ENCODE measurements around the gene MCF2L2.
A peak's percentile ranks its signal among the peaks of the same experiment; 100 is the strongest.

Gene MCF2L2

DNA sequence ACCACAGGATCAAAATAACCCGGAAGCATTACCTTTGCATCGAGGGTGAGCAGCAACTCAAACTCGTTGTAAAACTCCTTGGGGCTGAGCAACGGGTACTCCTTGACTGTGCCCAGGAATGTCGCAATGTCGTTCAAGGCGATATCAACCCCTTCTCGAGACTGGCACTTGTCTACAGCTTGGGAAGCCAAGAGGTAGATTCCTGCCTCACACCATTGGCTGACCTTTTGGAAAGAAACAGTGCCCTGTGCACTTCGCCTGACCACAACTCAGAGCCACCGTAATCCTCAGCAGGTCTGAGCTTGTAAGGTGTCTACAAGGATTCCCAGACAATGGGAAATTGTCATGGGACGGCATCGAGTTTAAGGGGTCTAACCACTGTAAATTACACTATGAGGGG, 131.5 kb downstream of the MCF2L2 start:
- no peak overlapping the region for H3K4me3 ChIP-seq (ENCODE audit: control insufficient read depth, low read depth, low read length)
- DNase-seq (ENCODE audit: low read depth) = no peak
- TF ChIP-seq, protein P1, sequence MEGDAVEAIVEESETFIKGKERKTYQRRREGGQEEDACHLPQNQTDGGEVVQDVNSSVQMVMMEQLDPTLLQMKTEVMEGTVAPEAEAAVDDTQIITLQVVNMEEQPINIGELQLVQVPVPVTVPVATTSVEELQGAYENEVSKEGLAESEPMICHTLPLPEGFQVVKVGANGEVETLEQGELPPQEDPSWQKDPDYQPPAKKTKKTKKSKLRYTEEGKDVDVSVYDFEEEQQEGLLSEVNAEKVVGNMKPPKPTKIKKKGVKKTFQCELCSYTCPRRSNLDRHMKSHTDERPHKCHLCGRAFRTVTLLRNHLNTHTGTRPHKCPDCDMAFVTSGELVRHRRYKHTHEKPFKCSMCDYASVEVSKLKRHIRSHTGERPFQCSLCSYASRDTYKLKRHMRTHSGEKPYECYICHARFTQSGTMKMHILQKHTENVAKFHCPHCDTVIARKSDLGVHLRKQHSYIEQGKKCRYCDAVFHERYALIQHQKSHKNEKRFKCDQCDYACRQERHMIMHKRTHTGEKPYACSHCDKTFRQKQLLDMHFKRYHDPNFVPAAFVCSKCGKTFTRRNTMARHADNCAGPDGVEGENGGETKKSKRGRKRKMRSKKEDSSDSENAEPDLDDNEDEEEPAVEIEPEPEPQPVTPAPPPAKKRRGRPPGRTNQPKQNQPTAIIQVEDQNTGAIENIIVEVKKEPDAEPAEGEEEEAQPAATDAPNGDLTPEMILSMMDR (conservative IDR thresholded peaks at IDR 0.05; ENCODE audit: control insufficient read depth, insufficient read depth, low read depth, low read length) = no peak

DNA sequence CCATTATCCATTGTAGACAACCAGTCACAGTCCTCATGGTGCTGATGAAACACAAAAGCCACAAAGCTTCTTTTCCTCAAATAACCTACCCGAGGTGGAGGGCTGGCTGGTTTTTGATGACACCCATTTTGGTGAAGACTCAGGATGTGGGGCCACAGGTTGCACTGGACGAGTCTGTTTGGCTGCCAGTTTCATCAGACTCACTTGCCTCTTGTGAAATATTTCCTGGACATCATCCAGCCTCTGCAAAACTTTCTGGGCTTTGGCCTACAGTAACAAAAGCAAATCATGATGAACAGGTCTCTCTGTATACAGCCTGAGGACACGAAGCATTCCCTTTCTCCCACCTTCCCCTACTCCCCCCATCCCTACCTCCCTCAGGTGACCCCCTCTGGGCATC, 133.2 kb downstream of the MCF2L2 start:
- no peak overlapping the region for H3K4me3 ChIP-seq (ENCODE audit: control insufficient read depth, low read depth, low read length)
- TF ChIP-seq, protein P1 (conservative IDR thresholded peaks at IDR 0.05; ENCODE audit: control insufficient read depth, insufficient read depth, low read depth, low read length) = no peak
- DNase-seq (ENCODE audit: low read depth) = peak; percentile 98

DNA sequence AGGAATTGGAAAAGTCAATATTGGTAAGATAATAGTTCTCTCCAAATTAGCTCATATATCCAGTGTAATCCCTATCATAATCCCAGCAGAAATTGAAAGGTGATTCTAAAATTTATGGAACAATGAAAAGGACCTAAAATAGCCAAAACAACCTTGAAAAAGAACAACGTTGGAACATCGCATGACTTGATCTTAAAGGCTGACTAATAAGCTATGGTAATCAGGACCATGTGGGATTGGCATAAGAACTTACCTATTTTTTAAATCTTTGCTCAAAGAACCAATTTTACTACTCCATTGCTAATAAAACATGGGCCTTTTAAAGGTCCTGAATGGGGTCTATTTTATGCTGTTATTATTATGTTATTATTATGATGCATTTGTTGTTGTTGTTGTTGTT, 134.5 kb downstream of the MCF2L2 start:
- TF ChIP-seq, protein P1 (conservative IDR thresholded peaks at IDR 0.05; ENCODE audit: control insufficient read depth, insufficient read depth, low read depth, low read length) = no peak
- no peak overlapping the region for H3K4me3 ChIP-seq (ENCODE audit: control insufficient read depth, low read depth, low read length)
- peak; percentile 85 for DNase-seq (ENCODE audit: low read depth)

DNA sequence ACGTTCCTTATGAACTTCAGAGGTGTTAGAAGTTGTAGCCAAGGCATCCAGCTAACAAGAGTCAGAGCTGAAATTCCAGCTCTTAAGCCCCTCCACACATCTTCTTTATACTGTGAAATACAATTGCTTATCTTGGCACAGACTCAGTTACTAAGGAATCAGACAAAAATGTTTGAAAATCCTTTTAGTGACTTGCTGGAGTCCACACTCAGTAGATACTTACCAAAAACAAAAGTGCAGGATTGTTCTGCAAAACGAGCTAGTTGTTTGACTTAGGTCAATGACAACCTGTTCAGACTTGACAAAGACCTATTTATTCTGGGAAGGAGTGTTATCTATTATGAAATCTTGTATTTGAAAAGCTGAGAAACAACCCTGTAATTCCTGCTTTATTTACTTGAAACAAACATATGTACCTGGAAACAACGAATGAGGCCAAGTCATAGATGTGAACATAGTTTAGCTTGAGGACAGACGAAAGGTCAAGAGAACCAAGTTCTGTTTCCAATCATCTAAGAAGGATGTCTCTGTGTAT, 136.9 kb downstream of the MCF2L2 start:
- TF ChIP-seq, protein P1 (conservative IDR thresholded peaks at IDR 0.05; ENCODE audit: control insufficient read depth, insufficient read depth, low read depth, low read length) = no peak
- DNase-seq (ENCODE audit: low read depth) = peak; percentile 53
- H3K4me3 ChIP-seq (ENCODE audit: control insufficient read depth, low read depth, low read length) = no peak overlapping the region

DNA sequence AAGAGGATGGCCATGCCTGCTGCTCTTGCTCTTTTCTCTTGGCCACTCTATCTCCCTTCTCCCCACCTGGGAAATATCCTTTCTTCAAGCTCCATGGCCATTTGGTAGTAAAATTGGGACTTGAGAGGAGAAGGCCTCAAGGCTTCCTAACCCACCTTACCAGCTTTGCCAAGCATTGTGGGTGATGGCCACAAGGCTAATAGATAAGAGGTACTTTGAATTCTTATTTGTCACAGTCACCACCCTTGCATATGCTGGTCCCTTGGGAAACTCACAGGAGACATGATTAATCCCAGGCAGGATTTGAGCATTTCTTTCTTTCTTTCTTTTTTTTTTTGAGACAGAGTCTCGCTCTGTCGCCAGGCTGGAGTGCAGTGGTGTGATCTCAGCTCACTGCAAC, 138.2 kb downstream of the MCF2L2 start:
- H3K4me3 ChIP-seq (ENCODE audit: control insufficient read depth, low read depth, low read length) = no peak overlapping the region
- TF ChIP-seq, protein P1 (conservative IDR thresholded peaks at IDR 0.05; ENCODE audit: control insufficient read depth, insufficient read depth, low read depth, low read length) = no peak
- no peak for DNase-seq (ENCODE audit: low read depth)

DNA sequence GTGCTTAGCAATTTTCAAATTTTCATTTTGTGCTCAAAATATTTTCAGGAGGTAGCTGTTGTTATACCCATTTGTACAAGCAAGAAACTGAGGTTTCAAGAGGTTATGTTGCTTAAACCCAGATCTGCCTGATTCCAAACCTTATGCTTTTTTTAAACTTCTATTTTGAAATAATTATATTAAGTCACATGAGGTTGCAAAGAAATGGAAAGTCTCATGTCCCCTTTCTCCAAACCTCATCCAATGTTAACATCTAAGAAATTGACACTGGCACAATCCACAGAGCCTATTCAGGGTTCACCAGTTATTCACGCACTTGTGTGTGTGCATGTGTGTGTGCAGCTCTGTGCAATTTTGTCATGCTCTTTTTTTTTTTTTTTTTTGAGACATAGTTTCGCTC, 140.3 kb downstream of the MCF2L2 start:
- no peak for DNase-seq (ENCODE audit: low read depth)
- H3K4me3 ChIP-seq (ENCODE audit: control insufficient read depth, low read depth, low read length) = peak overlapping the region; percentile 50
- TF ChIP-seq, protein P1 (conservative IDR thresholded peaks at IDR 0.05; ENCODE audit: control insufficient read depth, insufficient read depth, low read depth, low read length) = no peak

Data from fibroblast of mammary gland (primary cell).